Caco-2 (cell line): ENCODE data around the gene RNU2-63P. TPM values are rescaled to one million over a fixed set of nuclear protein-coding genes. Genes with fewer than 3 reads are reported as not detected.
"Not testable (repeated sequence)": the region's sequence is repeated elsewhere in the genome, so short reads cannot be mapped to it uniquely, and the experiment has no call there.

ENCODE experiments used
- BruUV-seq: library from RNA; stranded (reverse); fragments of 400-500 nt; replicated peaks from 2 replicates; lab custom pipeline; 2021; lab: Mats Ljungman, UMichigan
- CTCF ChIA-PET: fragments of 300-600 bp; sonication (Branson Sonifier 250); formaldehyde crosslinking; loops from one replicate; lab custom pipeline; 2022; ENCODE audit warnings: antibody characterized with exemption; lab: Charles Lee
- POLR2A ChIA-PET: fragments of 300-600 bp; sonication (Branson Sonifier 250); formaldehyde crosslinking; loops from one replicate; lab custom pipeline; 2022; ENCODE audit warnings: antibody characterized with exemption; lab: Charles Lee
- DNase-seq, 2 experiments: peaks; one replicate each; pipeline versions ENCODE4 v3.0.0 to v3.0.0-alpha.2; 2020 to 2022
- H3K27me3 ChIP-seq: replicated peaks from 2 replicates; pipeline ENCODE4 v1.6.0; 2011; ENCODE audit warnings: low read length; ENCODE audit not compliant: control insufficient read depth, insufficient read depth
- H3K36me3 ChIP-seq: 2 replicates; pipeline ENCODE4 v1.5.1; 2011; ENCODE audit warnings: low read length; ENCODE audit not compliant: control insufficient read depth, insufficient read depth
- H3K4me1 ChIP-seq: fragments of 250-450 bp; sonication (Bioruptor Pico); 2 replicates; pipeline ENCODE4 v1.5.1; 2020; ENCODE audit warnings: mild to moderate bottlenecking
- H3K4me3 ChIP-seq: 2 replicates; pipeline ENCODE4 v1.5.1; 2011; ENCODE audit warnings: low read depth, mild to moderate bottlenecking, control low read depth, low read length
- H3K9me3 ChIP-seq: fragments of 250-450 bp; sonication (Bioruptor Pico); 2 replicates; pipeline ENCODE4 v1.5.1; 2020; ENCODE audit warnings: mild to moderate bottlenecking, moderate library complexity
- H3K27ac Mint-ChIP-seq: one replicate; pipeline ENCODE4 v1.8.0; 2022; ENCODE audit warnings: mixed read lengths; ENCODE audit not compliant: unreplicated experiment
- H3K27me3 Mint-ChIP-seq: one replicate; pipeline ENCODE4 v1.8.0; 2022; ENCODE audit warnings: mixed read lengths; ENCODE audit not compliant: insufficient read depth, unreplicated experiment
- H3K36me3 Mint-ChIP-seq: one replicate; pipeline ENCODE4 v1.8.0; 2022; ENCODE audit warnings: mild to moderate bottlenecking, mixed read lengths; ENCODE audit not compliant: insufficient read depth, unreplicated experiment
- H3K4me1 Mint-ChIP-seq: one replicate; pipeline ENCODE4 v1.8.0; 2022; ENCODE audit warnings: low read depth, mixed read lengths; ENCODE audit not compliant: unreplicated experiment
- H3K4me3 Mint-ChIP-seq: one replicate; pipeline ENCODE4 v1.8.0; 2022; ENCODE audit warnings: mild to moderate bottlenecking, moderate library complexity, mixed read lengths; ENCODE audit not compliant: unreplicated experiment
- H3K9me3 Mint-ChIP-seq: one replicate; pipeline ENCODE4 v1.8.0; 2022; ENCODE audit warnings: mixed read lengths; ENCODE audit not compliant: unreplicated experiment
- CTCF ChIP-seq, 2 experiments: fragments of 200-600 bp in 1 of 2; IDR thresholded peaks; 1 replicate in 1 of 2; 2 replicates in 1 of 2; pipeline versions ENCODE4 v1.5.1 to v1.8.0; 2011 to 2022; ENCODE audit warnings: antibody characterized with exemption in 1 of 2, control low read depth in 1 of 2, inconsistent platforms in 1 of 2, low read depth in 1 of 2, low read length in 1 of 2, mild to moderate bottlenecking in 1 of 2, moderate library complexity in 1 of 2; ENCODE audit not compliant: insufficient read depth in 1 of 2, severe bottlenecking in 1 of 2, unreplicated experiment in 1 of 2
- intact Hi-C: fragments of 100-400 bp; cut with micrococcal nuclease; formaldehyde crosslinking; loops from one replicate; pipeline ENCODE4 v1.10.0; 2022; ENCODE audit not compliant: unreplicated experiment
- total RNA-seq: library from RNA; stranded (reverse); gene quantifications from 2 replicates; pipeline ENCODE4 v1.2.3, GENCODE V29; 2022

Gene RNU2-63P
- total RNA-seq, 1 experiment from 2014 or later: 19.4 TPM

GRCh38 chr2:87996570-87996969 is 19.8 kb downstream of the RNU2-63P start:
- no peak for TF ChIP-seq CTCF (IDR thresholded peaks at IDR 0.05; ENCODE audit: insufficient read depth in 1 of 2, low read depth in 1 of 2, low read length in 1 of 2, severe bottlenecking in 1 of 2, unreplicated experiment in 1 of 2)
- CTCF ChIA-PET: no interaction called here
- Histone ChIP-seq H3K36me3 (no peaks in the 10 kb centered on the region), H3K27me3 (no peaks in the 10 kb centered on the region), H3K9me3 (no peaks in the 10 kb centered on the region), H3K4me1 (no peaks in the 10 kb centered on the region), H3K4me3 (no peak overlapping the region)
- Mint-ChIP-seq H3K36me3 (no peaks in the 10 kb centered on the region), H3K27ac (no peak overlapping the region), H3K4me3 (no peak overlapping the region), H3K4me1 (no peaks in the 10 kb centered on the region), H3K9me3 (no peaks in the 10 kb centered on the region), H3K27me3 (no peaks in the 10 kb centered on the region)
- DNase-seq: no peak
- POLR2A ChIA-PET: no interaction called here
- intact Hi-C loops: no loop called here
- no TSS peak for BruUV-seq

GRCh38 chr2:87995756-87996155 is 20.6 kb downstream of the RNU2-63P start:
- Histone ChIP-seq H3K4me1 (no peaks in the 10 kb centered on the region), H3K9me3 (no peaks in the 10 kb centered on the region), H3K27me3 (no peaks in the 10 kb centered on the region), H3K4me3 (no peak overlapping the region), H3K36me3 (no peaks in the 10 kb centered on the region)
- ChIA-PET POLR2A (no interaction called here), CTCF (interaction anchor here (0.6 kb wide), 1 partner anchor 570 kb away, joined by 3 read pairs; no protein-coding TSS in a partner anchor)
- H3K36me3 Mint-ChIP-seq: no peaks in the 10 kb centered on the region
- intact Hi-C loops: no loop called here
- no peak overlapping the region for H3K27ac Mint-ChIP-seq
- BruUV-seq: no TSS peak
- H3K27me3 Mint-ChIP-seq: no peaks in the 10 kb centered on the region
- no peak overlapping the region for H3K4me3 Mint-ChIP-seq
- DNase-seq: no peak
- no peaks in the 10 kb centered on the region for H3K9me3 Mint-ChIP-seq
- H3K4me1 Mint-ChIP-seq: no peaks in the 10 kb centered on the region
- no peak for TF ChIP-seq CTCF (IDR thresholded peaks at IDR 0.05; ENCODE audit: insufficient read depth in 1 of 2, low read depth in 1 of 2, low read length in 1 of 2, severe bottlenecking in 1 of 2, unreplicated experiment in 1 of 2)

- H3K9me3 Mint-ChIP-seq, H3K9me3 ChIP-seq, POLR2A ChIA-PET, intact Hi-C loops, H3K4me3 Mint-ChIP-seq, H3K27me3 Mint-ChIP-seq, CTCF ChIA-PET, H3K27me3 ChIP-seq, H3K27ac Mint-ChIP-seq, H3K36me3 Mint-ChIP-seq, H3K4me1 Mint-ChIP-seq, H3K36me3 ChIP-seq, DNase-seq, H3K4me3 ChIP-seq, BruUV-seq, H3K4me1 ChIP-seq: not testable (repeated sequence)
Observed at GRCh38 chr2:87994304-87994850, 22.0 kb downstream of the RNU2-63P start.

- H3K27me3 Mint-ChIP-seq, H3K4me3 ChIP-seq, intact Hi-C loops, POLR2A ChIA-PET, H3K4me1 Mint-ChIP-seq, H3K9me3 Mint-ChIP-seq, H3K4me3 Mint-ChIP-seq, CTCF ChIA-PET, H3K36me3 ChIP-seq, H3K27ac Mint-ChIP-seq, H3K27me3 ChIP-seq, BruUV-seq, H3K36me3 Mint-ChIP-seq, H3K9me3 ChIP-seq, DNase-seq, H3K4me1 ChIP-seq: not testable (repeated sequence)
Observed at GRCh38 chr2:87992569-87992968, 23.8 kb downstream of the RNU2-63P start.

GRCh38 chr2:87987473-87987872 is 28.9 kb downstream of the RNU2-63P start:
- H3K27me3 ChIP-seq, H3K9me3 Mint-ChIP-seq, CTCF ChIA-PET, H3K4me1 ChIP-seq, DNase-seq, H3K9me3 ChIP-seq, H3K27me3 Mint-ChIP-seq, H3K36me3 Mint-ChIP-seq, H3K4me3 Mint-ChIP-seq, H3K36me3 ChIP-seq, POLR2A ChIA-PET, H3K27ac Mint-ChIP-seq, intact Hi-C loops, H3K4me1 Mint-ChIP-seq, H3K4me3 ChIP-seq, BruUV-seq: not testable (repeated sequence)

- H3K36me3 ChIP-seq, intact Hi-C loops, H3K27me3 Mint-ChIP-seq, H3K27me3 ChIP-seq, POLR2A ChIA-PET, CTCF ChIA-PET, H3K4me1 ChIP-seq, H3K36me3 Mint-ChIP-seq, H3K9me3 ChIP-seq, H3K27ac Mint-ChIP-seq, H3K4me3 ChIP-seq, DNase-seq, H3K9me3 Mint-ChIP-seq, H3K4me3 Mint-ChIP-seq, H3K4me1 Mint-ChIP-seq, BruUV-seq: not testable (repeated sequence)
Observed at GRCh38 chr2:87985902-87986301, 30.4 kb downstream of the RNU2-63P start.
